Liver (tissue), 9 donors: ENCODE measurements around the gene DBH. TPM values are rescaled to one million over a fixed set of nuclear protein-coding genes. Genes with fewer than 3 reads are reported as not detected.

Experiments used
- DNase-seq: peaks from one replicate; pipeline ENCODE4 v3.0.0-alpha.2; 2017; ENCODE audit warnings: low spot score
- H3K27ac ChIP-seq, 2 donors: one replicate each; pipeline ENCODE4 v1.7.0; 2013; ENCODE audit warnings: inconsistent platforms in 2 of 2, low read length in 2 of 2, control low read depth in 1 of 2, low read depth in 1 of 2, mild to moderate bottlenecking in 1 of 2
- H3K27me3 ChIP-seq, 4 donors: one replicate each; pipeline versions ENCODE4 v1.6.1 to v1.7.0; 2013; ENCODE audit warnings: low read length in 3 of 4, inconsistent platforms in 1 of 4, mild to moderate bottlenecking in 1 of 4, moderate library complexity in 1 of 4; ENCODE audit not compliant: control insufficient read depth in 4 of 4, insufficient read depth in 4 of 4
- H3K36me3 ChIP-seq, 4 donors: one replicate each; pipeline versions ENCODE4 v1.6.1 to v1.7.0; 2013; ENCODE audit warnings: low read length in 3 of 4, mild to moderate bottlenecking in 3 of 4, low read depth in 1 of 4, moderate library complexity in 1 of 4; ENCODE audit not compliant: control insufficient read depth in 4 of 4, insufficient read depth in 3 of 4
- H3K4me1 ChIP-seq, 4 donors: one replicate each; pipeline versions ENCODE4 v1.6.1 to v1.7.0; 2013; ENCODE audit warnings: low read length in 3 of 4, mild to moderate bottlenecking in 3 of 4, moderate library complexity in 1 of 4; ENCODE audit not compliant: control insufficient read depth in 4 of 4, insufficient read depth in 4 of 4
- H3K4me3 ChIP-seq, 3 donors: one replicate each; pipeline versions ENCODE4 v1.6.1 to v1.7.0; 2013; ENCODE audit warnings: low read length in 3 of 3, control low read depth in 1 of 3, low read depth in 1 of 3, mild to moderate bottlenecking in 1 of 3
- H3K9ac ChIP-seq, 2 donors: one replicate each; pipeline ENCODE4 v1.7.0; 2013; ENCODE audit warnings: low read length in 2 of 2, mild to moderate bottlenecking in 2 of 2, moderate library complexity in 2 of 2, control low read depth in 1 of 2, low read depth in 1 of 2
- H3K9me3 ChIP-seq, 4 donors: one replicate each; pipeline versions ENCODE4 v1.6.1 to v1.7.0; 2013; ENCODE audit warnings: low read length in 3 of 4; ENCODE audit not compliant: control insufficient read depth in 4 of 4
- EGR1 ChIP-seq, 2 donors: IDR thresholded peaks; 2 replicates each; pipeline ENCODE4 v1.6.1; 2016 to 2018; ENCODE audit warnings: antibody characterized with exemption in 2 of 2, low read depth in 2 of 2
- FOXA1 ChIP-seq: IDR thresholded peaks from 2 replicates; pipeline ENCODE4 v1.6.1; 2016; ENCODE audit warnings: antibody characterized with exemption
- FOXA2 ChIP-seq: IDR thresholded peaks from 2 replicates; pipeline ENCODE4 v1.6.1; 2016; ENCODE audit warnings: antibody characterized with exemption
- GABPA ChIP-seq, 2 donors: IDR thresholded peaks in 1 of 2; conservative IDR thresholded peaks in 1 of 2; 2 replicates each; pipeline ENCODE4 v1.6.1; 2016; ENCODE audit warnings: antibody characterized with exemption in 2 of 2, mild to moderate bottlenecking in 1 of 2, moderate library complexity in 1 of 2
- HNF4A ChIP-seq, 2 donors: conservative IDR thresholded peaks; 2 replicates each; pipeline ENCODE4 v1.6.1; 2016; ENCODE audit warnings: antibody characterized with exemption in 2 of 2, mild to moderate bottlenecking in 2 of 2
- HNF4G ChIP-seq: IDR thresholded peaks from 2 replicates; pipeline ENCODE4 v1.6.1; 2016; ENCODE audit warnings: antibody characterized with exemption
- JUND ChIP-seq, 2 donors: IDR thresholded peaks; 2 replicates each; pipeline ENCODE4 v1.6.1; 2016; ENCODE audit warnings: antibody characterized with exemption in 2 of 2
- NR2F2 ChIP-seq: IDR thresholded peaks from 2 replicates; pipeline ENCODE4 v1.6.1; 2016; ENCODE audit warnings: antibody characterized with exemption
- RAD21 ChIP-seq, 2 donors: IDR thresholded peaks; 2 replicates each; pipeline ENCODE4 v1.6.1; 2016; ENCODE audit warnings: antibody characterized with exemption in 2 of 2, mild to moderate bottlenecking in 2 of 2
- RXRA ChIP-seq, 2 donors: IDR thresholded peaks; 2 replicates each; pipeline ENCODE4 v1.6.1; 2017 to 2018; ENCODE audit warnings: antibody characterized with exemption in 2 of 2, mild to moderate bottlenecking in 1 of 2
- SP1 ChIP-seq: IDR thresholded peaks from 2 replicates; pipeline ENCODE4 v1.6.1; 2018; ENCODE audit warnings: antibody characterized with exemption, mild to moderate bottlenecking
- TAF1 ChIP-seq: conservative IDR thresholded peaks from 2 replicates; pipeline ENCODE4 v1.6.1; 2016; ENCODE audit warnings: antibody characterized with exemption, mild to moderate bottlenecking
- YY1 ChIP-seq: IDR thresholded peaks from 2 replicates; pipeline ENCODE4 v1.6.1; 2016; ENCODE audit warnings: antibody characterized with exemption, mild to moderate bottlenecking
- WGBS: extraction: QIAGEN DNeasy Blood & Tissue Kit; methylation state at CpG from one replicate; pipeline ENCODE4 v1.1.7; 2013; 5-methylcytosine and 5-hydroxymethylcytosine counted together
- polyA plus RNA-seq, 2 donors: library from polyadenylated mRNA; stranded (reverse) in 1 of 2; unstranded in 1 of 2; fragments of 200-250 nt in 1 of 2; fragments of >200 nt in 1 of 2; fragmentation: Nextera tagmentation in 1 of 2; extraction: Ambion mirVana in 1 of 2; gene quantifications; one replicate each; pipeline versions ENCODE4 v1.2.1 to v1.2.3, GENCODE V29; 2013 to 2015
- total RNA-seq, 2 donors: library from RNA; depleted of rRNA; stranded (reverse); fragments of >200 nt; gene quantifications; one replicate each; pipeline ENCODE4 v1.2.3, GENCODE V29; 2014
- TF ChIP-seq, protein P1 (sequence below): IDR thresholded peaks from 2 replicates; pipeline ENCODE4 v1.6.1; 2016; ENCODE audit warnings: antibody characterized with exemption
- TF ChIP-seq, protein P2 (sequence below): IDR thresholded peaks from 2 replicates; pipeline ENCODE4 v1.6.1; 2016; ENCODE audit warnings: antibody characterized with exemption
- TF ChIP-seq, protein P3 (sequence below): fragments of 150-350 bp; IDR thresholded peaks from 2 replicates; pipeline ENCODE4 v1.5.1; 2017; ENCODE audit warnings: improper control_type of control experiment, low read depth, low read length; ENCODE audit not compliant: missing input control
- TF ChIP-seq, protein P4 (sequence below): IDR thresholded peaks from 2 replicates; pipeline ENCODE4 v1.6.1; 2016; ENCODE audit warnings: antibody characterized with exemption, mild to moderate bottlenecking
- donor health status: healthy.
- donor health status: healthy.
- donor health status: healthy.
- donor health status: healthy.
- donor health status: healthy.

The DBH gene
- total and polyA plus RNA-seq, 4 donors: 0.37 to 21.2 (median 2.5) TPM

DNA sequence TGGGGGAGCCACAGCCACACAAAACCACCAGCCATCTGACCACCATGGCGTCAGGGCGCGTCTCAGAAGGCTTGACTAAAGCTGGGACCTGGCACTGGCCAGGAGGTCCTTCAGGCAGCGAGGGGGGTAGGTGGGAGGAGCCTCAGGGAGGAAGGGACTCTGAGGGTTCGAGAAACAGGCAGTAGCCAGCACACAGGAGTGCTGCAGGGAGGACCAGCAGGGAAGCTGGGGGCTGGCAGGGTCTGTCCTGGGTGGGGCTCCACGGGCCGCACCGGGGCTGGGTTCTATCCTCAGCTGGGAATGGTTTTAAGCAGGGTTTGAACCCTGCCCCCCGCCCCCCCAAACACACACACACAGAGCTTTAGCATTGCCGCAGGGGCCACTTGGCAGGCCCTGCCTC, 34.4 kb upstream of the DBH start:
- Histone ChIP-seq H3K9ac (no peak overlapping the region), H3K4me3 (no peak overlapping the region), H3K4me1 (no peaks in the 10 kb centered on the region), H3K36me3 (no peaks in the 10 kb centered on the region), H3K27ac (peak overlapping the region; percentile 31 to 42), H3K27me3 (no peaks in the 10 kb centered on the region), H3K9me3 (peaks cover 3 to 11% (median 7%) of the 10 kb centered on the region in 4 donors)
- WGBS: 85% methylated on average over 10 of the region's 10 CpGs
- no peak for DNase-seq
- TF ChIP-seq SP1: no peak
- no peak for TF ChIP-seq EGR1 (IDR thresholded peaks at IDR 0.05; ENCODE audit: low read depth in 2 of 2)
- TF ChIP-seq, protein P1, sequence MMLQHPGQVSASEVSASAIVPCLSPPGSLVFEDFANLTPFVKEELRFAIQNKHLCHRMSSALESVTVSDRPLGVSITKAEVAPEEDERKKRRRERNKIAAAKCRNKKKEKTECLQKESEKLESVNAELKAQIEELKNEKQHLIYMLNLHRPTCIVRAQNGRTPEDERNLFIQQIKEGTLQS: no peak

DNA sequence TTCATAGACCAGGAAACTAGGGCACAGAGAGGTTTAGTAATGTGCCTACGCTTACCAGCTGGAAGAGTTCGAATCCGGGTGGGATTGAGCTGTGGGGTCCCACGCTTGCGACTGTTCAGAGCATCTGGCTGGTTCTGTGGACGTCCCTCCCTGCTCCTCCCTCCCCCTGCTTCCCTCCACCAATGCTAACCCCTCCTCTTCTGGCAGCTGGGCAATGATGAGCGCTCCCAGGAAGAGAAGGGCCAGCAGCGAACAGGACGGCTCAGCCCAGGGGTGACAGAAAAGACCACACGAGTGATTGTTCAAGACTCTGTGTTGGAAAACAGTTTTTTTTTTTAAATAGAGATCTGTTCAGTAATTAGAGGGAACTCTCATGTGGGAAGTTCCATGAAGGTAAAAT, 33.9 kb upstream of the DBH start:
- WGBS: 84% methylated on average over 10 of the region's 10 CpGs
- Histone ChIP-seq H3K4me1 (no peaks in the 10 kb centered on the region), H3K9ac (no peak overlapping the region), H3K4me3 (no peak overlapping the region), H3K27me3 (no peaks in the 10 kb centered on the region), H3K27ac (peak overlapping the region in 1 of 2 donors; percentile 42), H3K9me3 (peaks cover under 1 to 9% (median 6%) of the 10 kb centered on the region in 4 donors), H3K36me3 (no peaks in the 10 kb centered on the region)
- DNase-seq: no peak
- TF ChIP-seq RAD21 (IDR thresholded peaks at IDR 0.05) (no peak), FOXA1 (no peak), JUND (IDR thresholded peaks at IDR 0.05) (no peak), TAF1 (no peak), SP1 (no peak), NR2F2 (no peak), FOXA2 (no peak)
- TF ChIP-seq, protein P2, sequence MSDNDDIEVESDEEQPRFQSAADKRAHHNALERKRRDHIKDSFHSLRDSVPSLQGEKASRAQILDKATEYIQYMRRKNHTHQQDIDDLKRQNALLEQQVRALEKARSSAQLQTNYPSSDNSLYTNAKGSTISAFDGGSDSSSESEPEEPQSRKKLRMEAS: no peak
- TF ChIP-seq, protein P3, sequence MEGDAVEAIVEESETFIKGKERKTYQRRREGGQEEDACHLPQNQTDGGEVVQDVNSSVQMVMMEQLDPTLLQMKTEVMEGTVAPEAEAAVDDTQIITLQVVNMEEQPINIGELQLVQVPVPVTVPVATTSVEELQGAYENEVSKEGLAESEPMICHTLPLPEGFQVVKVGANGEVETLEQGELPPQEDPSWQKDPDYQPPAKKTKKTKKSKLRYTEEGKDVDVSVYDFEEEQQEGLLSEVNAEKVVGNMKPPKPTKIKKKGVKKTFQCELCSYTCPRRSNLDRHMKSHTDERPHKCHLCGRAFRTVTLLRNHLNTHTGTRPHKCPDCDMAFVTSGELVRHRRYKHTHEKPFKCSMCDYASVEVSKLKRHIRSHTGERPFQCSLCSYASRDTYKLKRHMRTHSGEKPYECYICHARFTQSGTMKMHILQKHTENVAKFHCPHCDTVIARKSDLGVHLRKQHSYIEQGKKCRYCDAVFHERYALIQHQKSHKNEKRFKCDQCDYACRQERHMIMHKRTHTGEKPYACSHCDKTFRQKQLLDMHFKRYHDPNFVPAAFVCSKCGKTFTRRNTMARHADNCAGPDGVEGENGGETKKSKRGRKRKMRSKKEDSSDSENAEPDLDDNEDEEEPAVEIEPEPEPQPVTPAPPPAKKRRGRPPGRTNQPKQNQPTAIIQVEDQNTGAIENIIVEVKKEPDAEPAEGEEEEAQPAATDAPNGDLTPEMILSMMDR: no peak
- TF ChIP-seq, protein P1: no peak

DNA sequence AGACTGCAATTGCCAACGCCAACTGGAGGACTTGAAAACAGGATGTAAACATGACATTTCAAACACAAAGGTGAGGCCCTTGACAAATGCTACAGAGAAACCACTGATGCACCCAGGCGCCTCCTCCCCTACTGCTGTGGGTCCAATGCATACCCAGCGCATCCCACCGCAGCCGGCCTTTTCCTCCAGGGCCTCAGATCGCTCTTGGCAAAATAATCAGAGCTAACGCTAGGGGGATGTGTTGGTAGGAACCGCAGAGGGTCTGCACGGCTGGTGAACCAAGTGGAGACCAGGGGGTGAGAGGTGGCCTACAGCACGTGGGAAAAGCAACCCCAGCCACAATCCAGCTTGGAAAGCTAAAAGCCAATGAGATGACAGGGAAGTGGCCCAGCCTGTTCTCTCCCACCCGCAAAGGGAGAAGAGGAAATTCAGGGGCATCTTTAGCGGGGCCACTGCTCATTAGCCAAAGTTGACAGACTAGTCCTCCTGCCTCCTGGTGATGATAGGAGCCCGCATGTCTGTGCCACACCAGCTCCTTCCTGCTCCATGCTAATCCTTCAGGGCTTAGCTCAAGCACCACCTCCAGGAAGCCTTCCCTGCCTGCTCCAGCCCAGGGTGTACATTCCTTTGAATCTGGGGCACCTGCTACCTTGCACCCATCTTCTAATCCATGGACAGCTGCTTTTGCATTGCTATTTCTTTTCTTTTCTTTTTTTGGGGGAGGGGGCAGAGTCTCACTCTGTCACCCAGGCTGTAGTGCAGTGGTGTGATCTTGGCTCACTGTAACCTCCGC, 32.8 kb upstream of the DBH start:
- H3K4me3 ChIP-seq: no peak overlapping the region
- no peak overlapping the region for H3K27ac ChIP-seq
- no peak for DNase-seq
- no peaks in the 10 kb centered on the region for H3K4me1 ChIP-seq
- 73% methylated on average over 14 of the region's 14 CpGs for WGBS
- no peak overlapping the region for H3K9ac ChIP-seq
- H3K27me3 ChIP-seq: peaks cover 0 to 2% (median 0%) of the 10 kb centered on the region in 4 donors
- no peaks in the 10 kb centered on the region for H3K36me3 ChIP-seq
- TF ChIP-seq, protein P3: no peak
- TF ChIP-seq YY1 (no peak), HNF4A (conservative IDR thresholded peaks at IDR 0.05) (no peak), FOXA1 (no peak), EGR1 (IDR thresholded peaks at IDR 0.05; ENCODE audit: low read depth in 2 of 2) (no peak), RXRA (IDR thresholded peaks at IDR 0.05) (no peak), GABPA (IDR thresholded peaks at IDR 0.05 in 1 of 2, conservative IDR thresholded peaks at IDR 0.05 in 1 of 2) (no peak), JUND (IDR thresholded peaks at IDR 0.05) (no peak), HNF4G (no peak)
- TF ChIP-seq, protein P4, sequence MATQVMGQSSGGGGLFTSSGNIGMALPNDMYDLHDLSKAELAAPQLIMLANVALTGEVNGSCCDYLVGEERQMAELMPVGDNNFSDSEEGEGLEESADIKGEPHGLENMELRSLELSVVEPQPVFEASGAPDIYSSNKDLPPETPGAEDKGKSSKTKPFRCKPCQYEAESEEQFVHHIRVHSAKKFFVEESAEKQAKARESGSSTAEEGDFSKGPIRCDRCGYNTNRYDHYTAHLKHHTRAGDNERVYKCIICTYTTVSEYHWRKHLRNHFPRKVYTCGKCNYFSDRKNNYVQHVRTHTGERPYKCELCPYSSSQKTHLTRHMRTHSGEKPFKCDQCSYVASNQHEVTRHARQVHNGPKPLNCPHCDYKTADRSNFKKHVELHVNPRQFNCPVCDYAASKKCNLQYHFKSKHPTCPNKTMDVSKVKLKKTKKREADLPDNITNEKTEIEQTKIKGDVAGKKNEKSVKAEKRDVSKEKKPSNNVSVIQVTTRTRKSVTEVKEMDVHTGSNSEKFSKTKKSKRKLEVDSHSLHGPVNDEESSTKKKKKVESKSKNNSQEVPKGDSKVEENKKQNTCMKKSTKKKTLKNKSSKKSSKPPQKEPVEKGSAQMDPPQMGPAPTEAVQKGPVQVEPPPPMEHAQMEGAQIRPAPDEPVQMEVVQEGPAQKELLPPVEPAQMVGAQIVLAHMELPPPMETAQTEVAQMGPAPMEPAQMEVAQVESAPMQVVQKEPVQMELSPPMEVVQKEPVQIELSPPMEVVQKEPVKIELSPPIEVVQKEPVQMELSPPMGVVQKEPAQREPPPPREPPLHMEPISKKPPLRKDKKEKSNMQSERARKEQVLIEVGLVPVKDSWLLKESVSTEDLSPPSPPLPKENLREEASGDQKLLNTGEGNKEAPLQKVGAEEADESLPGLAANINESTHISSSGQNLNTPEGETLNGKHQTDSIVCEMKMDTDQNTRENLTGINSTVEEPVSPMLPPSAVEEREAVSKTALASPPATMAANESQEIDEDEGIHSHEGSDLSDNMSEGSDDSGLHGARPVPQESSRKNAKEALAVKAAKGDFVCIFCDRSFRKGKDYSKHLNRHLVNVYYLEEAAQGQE: no peak
- TF ChIP-seq, protein P1: no peak
- TF ChIP-seq, protein P2: no peak
- H3K9me3 ChIP-seq: no peaks in the 10 kb centered on the region
